K562 (cell line): ENCODE results near the gene SSBP2. TPM values are rescaled to one million over a fixed set of nuclear protein-coding genes. Genes with fewer than 3 reads are reported as not detected.
A peak's percentile ranks its signal among the peaks of the same experiment; 100 is the strongest.

Source experiments
- ATAC-seq: fragments of 200-7000 bp; cut with Tn5 transposase; 3 replicates; pipeline ENCODE4 v1.9.1; 2020; ENCODE audit warnings: moderate library complexity
- BruUV-seq: library from RNA; stranded (reverse); fragments of 400-500 nt; replicated peaks from 2 replicates; lab custom pipeline; 2021; lab: Mats Ljungman, UMichigan
- CTCF ChIA-PET: fragments of 300-600 bp; formaldehyde crosslinking; extraction: SDS; loops from one replicate; lab custom pipeline; 2021; ENCODE audit warnings: low intra/inter-chr PET ratio; lab: Yijun Ruan, JAX
- POLR2A ChIA-PET: fragments of 300-600, 350-650 bp; sonication (Branson Sonifier 250); formaldehyde crosslinking; extraction: SDS; loops from one replicate; lab custom pipeline; 2021; ENCODE audit warnings: antibody characterized with exemption, inconsistent platforms; lab: Yijun Ruan, JAX
- DNase-seq, 4 experiments: peaks; one replicate each; pipeline versions ENCODE4 v3.0.0 to v3.0.0-alpha.2; 2011 to 2018; ENCODE audit warnings: low spot score in 3 of 4, mixed read lengths in 3 of 4; ENCODE audit errors: extremely low read depth in 1 of 4
- FAIRE-seq: peaks from 2 replicates; lab custom pipeline; 2011; peaks lifted over from hg19 to GRCh38; lab: Jason Lieb, UNC
- H2AFZ ChIP-seq: 2 replicates; pipeline ENCODE4 v1.6.0; 2011; ENCODE audit warnings: low read depth, low read length, control low read depth, inconsistent platforms
- H3K27ac ChIP-seq: fragments of 200-600 bp; 3 replicates; pipeline ENCODE4 v1.8.0; 2011; ENCODE audit warnings: low read depth, mild to moderate bottlenecking, control low read depth, inconsistent platforms, low read length, moderate library complexity, mixed read lengths; ENCODE audit errors: extremely low read depth
- H3K27me3 ChIP-seq, 2 experiments: fragments of 300-600 bp in 1 of 2; 2 replicates in 1 of 2; 3 replicates in 1 of 2; pipeline versions ENCODE4 v1.6.0 to v1.8.0; 2011; ENCODE audit warnings: inconsistent platforms in 2 of 2, low read length in 2 of 2, mild to moderate bottlenecking in 1 of 2, mixed read lengths in 1 of 2, moderate library complexity in 1 of 2; ENCODE audit not compliant: control insufficient read depth in 2 of 2, insufficient read depth in 2 of 2
- H3K36me3 ChIP-seq: fragments of 300-600 bp; 3 replicates; pipeline ENCODE4 v1.8.0; 2011; ENCODE audit warnings: mild to moderate bottlenecking, low read length, inconsistent platforms; ENCODE audit not compliant: control insufficient read depth, insufficient read depth
- H3K4me1 ChIP-seq, 2 experiments: fragments of 200-600 bp in 1 of 2; replicated peaks in 1 of 2; 2 replicates in 1 of 2; 3 replicates in 1 of 2; pipeline versions ENCODE4 v1.5.1 to v1.8.0; 2011; ENCODE audit warnings: inconsistent platforms in 2 of 2, low read length in 2 of 2, mild to moderate bottlenecking in 1 of 2, mixed read lengths in 1 of 2, moderate library complexity in 1 of 2; ENCODE audit not compliant: control insufficient read depth in 2 of 2, insufficient read depth in 2 of 2
- H3K4me2 ChIP-seq: 2 replicates; pipeline ENCODE4 v1.6.1; 2011; ENCODE audit warnings: low read length, control low read depth, inconsistent platforms, mixed read lengths; ENCODE audit not compliant: insufficient read depth
- H3K4me3 ChIP-seq: fragments of 200-600 bp; sonication (generic), shearing (Covaris generic); 2 replicates; pipeline ENCODE4 v1.5.1; 2016; ENCODE audit warnings: control low read depth, inconsistent platforms
- H3K79me2 ChIP-seq: fragments of 200-600 bp; 3 replicates; pipeline ENCODE4 v1.8.0; 2011; ENCODE audit warnings: low read length, inconsistent platforms; ENCODE audit not compliant: control insufficient read depth, insufficient read depth
- H3K9ac ChIP-seq, 2 experiments: 2 replicates each; pipeline versions ENCODE4 v1.6.0 to v1.6.1; 2011; ENCODE audit warnings: low read depth in 2 of 2, low read length in 2 of 2, control low read depth in 1 of 2, inconsistent platforms in 1 of 2, mild to moderate bottlenecking in 1 of 2, mixed read lengths in 1 of 2; ENCODE audit not compliant: insufficient read depth in 1 of 2
- H3K9me1 ChIP-seq: one replicate; pipeline ENCODE4 v1.6.0; 2011; ENCODE audit warnings: inconsistent platforms, mild to moderate bottlenecking, low read length, moderate library complexity; ENCODE audit not compliant: control insufficient read depth, insufficient read depth
- H3K9me3 ChIP-seq: replicated peaks from 2 replicates; pipeline ENCODE4 v1.5.1; 2011; ENCODE audit warnings: low read depth, low read length, inconsistent platforms; ENCODE audit not compliant: control insufficient read depth, insufficient read depth
- H4K20me1 ChIP-seq: replicated peaks from 2 replicates; pipeline ENCODE4 v1.6.1; 2011; ENCODE audit warnings: low read length, inconsistent platforms, mixed read lengths; ENCODE audit not compliant: control insufficient read depth, insufficient read depth
- ATF3 ChIP-seq, 2 experiments: fragments of 450-650 bp in 1 of 2; sonication (generic) in 1 of 2; formaldehyde crosslinking in 1 of 2; IDR thresholded peaks in 1 of 2; conservative IDR thresholded peaks in 1 of 2; 2 replicates each; pipeline versions ENCODE4 v1.6.1 to v1.8.1; 2016 to 2023; ENCODE audit warnings: mild to moderate bottlenecking in 2 of 2, moderate library complexity in 2 of 2, inconsistent platforms in 1 of 2, missing genetic modification reagents in 1 of 2
- CEBPB ChIP-seq: fragments of 450-650 bp; IDR thresholded peaks from 2 replicates; pipeline ENCODE4 v1.6.1; 2016; ENCODE audit warnings: missing genetic modification characterization, missing compliant biosample characterization
- CEBPG ChIP-seq, 3 experiments: fragments of 200-800 bp in 1 of 3; sonication (Bioruptor generic) in 1 of 3; sonication (generic) in 1 of 3; formaldehyde crosslinking in 1 of 3; IDR thresholded peaks in 2 of 3; conservative IDR thresholded peaks in 1 of 3; 2 replicates each; pipeline versions ENCODE4 v1.6.1 to v1.8.0; 2016 to 2022; ENCODE audit warnings: missing compliant biosample characterization in 2 of 3, missing genetic modification characterization in 2 of 3, mild to moderate bottlenecking in 1 of 3, missing genetic modification reagents in 1 of 3
- NKRF ChIP-seq: fragments of 450-650 bp; IDR thresholded peaks from 2 replicates; pipeline ENCODE4 v1.6.1; 2016; ENCODE audit warnings: borderline replicate concordance
- WGBS: fragments of 100-300 bp; shearing (Covaris generic); methylation state at CpG from one replicate; pipeline ENCODE4 v1.1.6; 2016; ENCODE audit warnings: low coverage, mixed read lengths; ENCODE audit not compliant: insufficient coverage; ENCODE audit errors: missing lambda C conversion rate; 5-methylcytosine and 5-hydroxymethylcytosine counted together
- in situ Hi-C: fragments of 300-500 bp; cut with MboI; formaldehyde crosslinking; loops from 4 replicates; pipeline ENCODE4 v1.15.0; 2018; ENCODE audit warnings: inconsistent platforms, mixed read lengths
- intact Hi-C: fragments of 100-400 bp; cut with micrococcal nuclease; formaldehyde crosslinking; loops from 2 replicates; pipeline ENCODE4 v1.14.2; 2022
- polyA plus RNA-seq, 8 experiments: library from polyadenylated mRNA; depleted of rRNA in 4 of 8; stranded (reverse) in 5 of 8; unstranded in 3 of 8; fragments of >200 nt; fragmentation: Nextera tagmentation in 2 of 8; fragmentation: Illumina TruSeq in 1 of 8; extraction: Ambion mirVana in 2 of 8; extraction: Trizol in 1 of 8; gene quantifications; 2 replicates each; pipeline versions ENCODE4 v1.2.1 to v1.2.3, GENCODE V29; 2011 to 2014; ENCODE audit warnings: inconsistent platforms in 1 of 8, missing spikeins in 1 of 8
- total RNA-seq, 7 experiments: library from RNA; depleted of rRNA in 6 of 7; stranded (reverse); fragments of >200 nt in 6 of 7; fragmentation: Illumina TruSeq in 2 of 7; extraction: Trizol in 2 of 7; gene quantifications; 2 replicates each; pipeline versions ENCODE4 v1.2.1 to v1.2.3, GENCODE V29; 2011 to 2021; ENCODE audit warnings: low replicate concordance in 1 of 7

Gene SSBP2
- total and polyA plus RNA-seq, 9 of the 15 experiments (the other 6 are each of a cell fraction or from before 2014, with no cell fraction given) = 22.3 to 133 (median 42.1) TPM

DNA sequence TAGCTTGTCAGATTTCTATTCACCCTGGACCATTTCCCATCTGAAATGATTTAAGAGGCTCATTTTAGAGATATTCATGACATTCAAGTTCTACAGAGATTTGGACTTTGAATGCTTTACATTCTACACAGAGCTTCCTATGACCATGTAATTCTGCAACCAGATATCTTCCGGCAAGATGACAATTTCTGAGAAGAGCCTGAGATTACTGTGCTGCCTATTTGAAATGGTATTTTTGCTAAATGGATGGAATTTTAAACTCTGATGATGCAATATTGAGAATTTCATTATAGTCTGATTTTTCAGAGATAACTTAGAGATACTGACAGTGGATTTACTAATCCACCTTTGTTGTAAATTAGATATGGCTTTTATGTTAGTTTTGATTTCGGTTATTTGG lies 341.0 kb downstream of the SSBP2 start:
- no peaks in the 10 kb centered on the region for H3K36me3 ChIP-seq
- no peak overlapping the region for H3K4me2 ChIP-seq
- H2AFZ ChIP-seq = no peak overlapping the region
- H3K27me3 ChIP-seq = no peaks in the 10 kb centered on the region
- no peak for FAIRE-seq
- H3K9ac ChIP-seq = no peak overlapping the region
- no peaks in the 10 kb centered on the region for H3K9me3 ChIP-seq
- no peak for DNase-seq
- 53% methylated on average over 2 of the region's 2 CpGs for WGBS
- H3K9me1 ChIP-seq = no peaks in the 10 kb centered on the region
- TF ChIP-seq CEBPG (CRISPR knock-in tag; IDR thresholded peaks at IDR 0.05) (no peak), CEBPG (tag; conservative IDR thresholded peaks at IDR 0.05 in 1 of 2, IDR thresholded peaks at IDR 0.05 in 1 of 2) (peak; percentile 60 to 83), NKRF (no peak), CEBPB (tag) (peak; percentile 45; the same call in 1 of the 2 replicates), ATF3 (IDR thresholded peaks at IDR 0.05) (peak; percentile 79), ATF3 (CRISPR knock-in tag; conservative IDR thresholded peaks at IDR 0.05) (no peak)
- no peaks in the 10 kb centered on the region for H3K79me2 ChIP-seq
- no peaks in the 10 kb centered on the region for H4K20me1 ChIP-seq
- BruUV-seq = no TSS peak
- ATAC-seq = no peak
- ChIA-PET CTCF (no interaction called here), POLR2A (interaction anchor here (0.8 to 0.9 kb wide), 2 partner anchors 11 to 25 kb away, joined by 3 read pairs; no protein-coding TSS in a partner anchor)
- in situ Hi-C loops = no loop called here
- no peaks in the 10 kb centered on the region for H3K4me1 ChIP-seq
- intact Hi-C loops = no loop called here
- H3K4me3 ChIP-seq = no peak overlapping the region
- no peak overlapping the region for H3K27ac ChIP-seq
